BJ (cell line): ENCODE results near the gene CACNA1I. TPM values are rescaled to one million over a fixed set of nuclear protein-coding genes. Genes with fewer than 3 reads are reported as not detected.

Experiments
- CTCF ChIA-PET: fragments of 350-600 bp; formaldehyde crosslinking; extraction: SDS; loops from one replicate; lab custom pipeline; 2021; ENCODE audit warnings: antibody characterized with exemption, inconsistent platforms; lab: Yijun Ruan, JAX
- POLR2A ChIA-PET: fragments of 300-600 bp; sonication (Branson Sonifier 250); formaldehyde crosslinking; extraction: SDS; loops from one replicate; lab custom pipeline; 2021; ENCODE audit warnings: antibody characterized with exemption; lab: Charles Lee
- DNase-seq: peaks from one replicate; pipeline ENCODE4 v3.0.0-alpha.2; 2011; ENCODE audit warnings: low read depth
- H3K27me3 ChIP-seq: 2 replicates; pipeline ENCODE4 v1.6.0; 2011; ENCODE audit warnings: low read length; ENCODE audit not compliant: control insufficient read depth, insufficient read depth
- H3K36me3 ChIP-seq: 2 replicates; pipeline ENCODE4 v1.5.1; 2011; ENCODE audit warnings: low read length; ENCODE audit not compliant: control insufficient read depth, insufficient read depth
- H3K4me3 ChIP-seq: 2 replicates; pipeline ENCODE4 v1.5.1; 2011; ENCODE audit warnings: low read depth, mild to moderate bottlenecking, control low read depth, low read length
- polyA plus RNA-seq: library from polyadenylated mRNA; depleted of rRNA; stranded (reverse); fragments of >200 nt; gene quantifications from 2 replicates; pipeline ENCODE4 v1.2.3, GENCODE V29; 2011
- TF ChIP-seq, protein P1 (sequence below): IDR thresholded peaks from 2 replicates; pipeline ENCODE4 v1.5.1; 2011; ENCODE audit warnings: low read depth, mild to moderate bottlenecking, control low read depth, inconsistent platforms, low read length, moderate library complexity; ENCODE audit not compliant: insufficient read depth

Gene CACNA1I
- polyA plus RNA-seq, 1 experiment: 0.01 TPM

DNA sequence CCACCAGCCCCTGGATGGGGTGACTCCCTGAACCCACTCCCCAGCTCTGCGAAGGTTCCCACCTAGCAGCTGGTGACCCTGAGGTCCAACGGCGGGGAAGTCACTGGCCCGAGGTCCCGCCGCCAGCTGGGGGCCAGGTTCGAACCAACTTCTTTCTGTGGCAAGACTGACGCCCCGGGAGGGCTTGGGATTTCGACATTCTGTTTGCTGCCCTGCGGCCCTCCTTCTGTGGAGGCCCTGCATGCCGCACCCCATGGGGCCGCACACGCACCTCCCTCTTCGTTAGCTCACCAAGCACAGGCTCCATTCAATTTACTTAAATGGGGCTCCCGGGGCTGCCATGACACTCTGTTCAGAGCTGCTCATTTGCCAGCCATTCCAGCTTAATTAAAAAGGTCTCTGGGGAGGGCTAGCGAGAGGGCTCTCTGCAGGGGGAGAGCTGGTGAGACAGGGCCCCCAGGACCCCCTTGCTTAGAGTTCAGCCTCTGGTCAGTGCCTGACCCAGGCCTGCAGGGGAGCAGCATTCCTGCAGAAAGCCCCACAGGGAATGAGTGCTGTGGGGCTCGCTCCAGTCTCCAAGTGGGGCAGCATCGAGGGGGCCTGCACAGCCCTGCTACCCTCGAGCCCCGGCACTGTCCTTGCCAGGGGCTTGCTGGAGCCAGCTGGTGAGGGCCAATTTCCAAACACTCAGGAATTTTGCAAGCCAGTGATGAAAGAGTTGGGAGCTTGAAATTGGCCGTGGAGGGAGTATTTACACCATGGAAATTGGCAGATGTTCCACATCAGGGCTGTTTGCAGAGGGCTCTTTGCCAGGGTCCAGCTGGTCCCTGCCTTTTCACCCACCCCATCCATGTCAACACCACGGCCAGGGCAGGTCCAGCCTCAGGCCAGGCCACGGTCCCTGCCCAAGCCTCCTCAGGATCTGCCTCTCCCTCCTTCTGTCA is 80.8 kb downstream of the CACNA1I start:
- H3K4me3 ChIP-seq: no peak overlapping the region
- TF ChIP-seq, protein P1, sequence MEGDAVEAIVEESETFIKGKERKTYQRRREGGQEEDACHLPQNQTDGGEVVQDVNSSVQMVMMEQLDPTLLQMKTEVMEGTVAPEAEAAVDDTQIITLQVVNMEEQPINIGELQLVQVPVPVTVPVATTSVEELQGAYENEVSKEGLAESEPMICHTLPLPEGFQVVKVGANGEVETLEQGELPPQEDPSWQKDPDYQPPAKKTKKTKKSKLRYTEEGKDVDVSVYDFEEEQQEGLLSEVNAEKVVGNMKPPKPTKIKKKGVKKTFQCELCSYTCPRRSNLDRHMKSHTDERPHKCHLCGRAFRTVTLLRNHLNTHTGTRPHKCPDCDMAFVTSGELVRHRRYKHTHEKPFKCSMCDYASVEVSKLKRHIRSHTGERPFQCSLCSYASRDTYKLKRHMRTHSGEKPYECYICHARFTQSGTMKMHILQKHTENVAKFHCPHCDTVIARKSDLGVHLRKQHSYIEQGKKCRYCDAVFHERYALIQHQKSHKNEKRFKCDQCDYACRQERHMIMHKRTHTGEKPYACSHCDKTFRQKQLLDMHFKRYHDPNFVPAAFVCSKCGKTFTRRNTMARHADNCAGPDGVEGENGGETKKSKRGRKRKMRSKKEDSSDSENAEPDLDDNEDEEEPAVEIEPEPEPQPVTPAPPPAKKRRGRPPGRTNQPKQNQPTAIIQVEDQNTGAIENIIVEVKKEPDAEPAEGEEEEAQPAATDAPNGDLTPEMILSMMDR: no peak
- POLR2A ChIA-PET: no interaction called here
- no peaks in the 10 kb centered on the region for H3K36me3 ChIP-seq
- CTCF ChIA-PET: no interaction called here
- no peak for DNase-seq
- peaks cover 7% of the 10 kb centered on the region for H3K27me3 ChIP-seq

DNA sequence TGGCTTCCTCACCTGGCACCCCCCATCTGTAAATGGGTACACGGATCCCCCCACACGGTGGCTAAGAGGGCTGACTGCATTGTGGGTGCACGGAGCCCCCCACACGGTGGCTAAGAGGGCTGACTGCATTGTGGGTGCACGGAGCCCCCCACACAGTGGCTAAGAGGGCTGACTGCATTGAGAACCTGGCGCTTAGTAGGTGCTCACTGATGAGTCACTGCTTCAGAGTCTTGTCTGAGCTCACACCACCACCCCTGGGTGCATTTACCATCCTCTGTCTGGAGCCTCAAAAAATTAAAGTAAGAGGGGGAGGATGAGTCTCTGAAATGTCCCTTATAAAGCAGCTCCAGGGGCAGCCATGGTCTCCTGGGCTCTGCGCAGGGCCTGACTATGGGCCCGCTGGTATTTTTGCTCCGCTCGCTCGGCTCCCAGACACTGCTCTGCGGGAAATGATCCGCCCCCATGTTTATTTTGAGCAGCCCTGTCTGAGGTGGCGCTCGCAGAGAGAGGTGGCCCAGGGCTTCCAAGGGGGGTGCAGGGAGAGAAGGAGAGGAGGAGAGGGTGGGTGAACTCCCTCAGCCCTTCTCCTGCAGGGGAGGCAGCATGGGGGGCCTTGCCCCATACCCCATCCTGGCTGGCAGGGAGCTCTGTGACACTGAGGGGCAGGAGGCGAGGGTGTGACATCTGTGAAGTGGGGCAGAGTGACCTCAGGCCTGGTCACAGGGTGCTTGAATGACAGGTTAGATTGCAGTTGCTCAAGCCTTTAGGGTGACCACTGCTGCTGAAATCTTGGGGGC is 82.6 kb downstream of the CACNA1I start:
- CTCF ChIA-PET: interaction anchor here (1.1 kb wide), 1 partner anchor 9 kb away, joined by 5 read pairs; no protein-coding TSS in a partner anchor

DNA sequence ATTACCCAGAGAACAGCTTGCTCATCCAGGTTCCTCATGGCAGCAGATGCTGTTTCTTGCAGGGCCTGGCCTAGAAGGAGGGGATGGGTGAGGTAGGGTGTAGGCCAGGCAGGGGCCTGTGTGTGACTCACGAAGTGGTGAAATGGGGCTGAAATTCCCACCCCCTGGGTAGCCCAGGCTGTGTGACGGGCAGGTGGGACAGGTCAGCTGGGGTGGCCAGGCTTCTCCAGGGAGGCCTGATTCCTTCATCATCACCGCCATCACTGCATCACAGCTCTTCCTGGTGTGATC is 83.2 kb downstream of the CACNA1I start:
- Histone ChIP-seq H3K4me3 (no peak overlapping the region), H3K36me3 (no peaks in the 10 kb centered on the region), H3K27me3 (peaks cover 20% of the 10 kb centered on the region)
- ChIA-PET CTCF (interaction anchor here (1.1 kb wide), 1 partner anchor 9 kb away, joined by 5 read pairs; no protein-coding TSS in a partner anchor), POLR2A (no interaction called here)
- no peak for DNase-seq
- TF ChIP-seq, protein P1: no peak

More for the DNA sequence above, 82.6 kb downstream of the CACNA1I start:
- Histone ChIP-seq H3K36me3 (no peaks in the 10 kb centered on the region), H3K27me3 (peaks cover 20% of the 10 kb centered on the region), H3K4me3 (no peak overlapping the region)
- DNase-seq: no peak
- POLR2A ChIA-PET: no interaction called here
- TF ChIP-seq, protein P1: no peak

DNA sequence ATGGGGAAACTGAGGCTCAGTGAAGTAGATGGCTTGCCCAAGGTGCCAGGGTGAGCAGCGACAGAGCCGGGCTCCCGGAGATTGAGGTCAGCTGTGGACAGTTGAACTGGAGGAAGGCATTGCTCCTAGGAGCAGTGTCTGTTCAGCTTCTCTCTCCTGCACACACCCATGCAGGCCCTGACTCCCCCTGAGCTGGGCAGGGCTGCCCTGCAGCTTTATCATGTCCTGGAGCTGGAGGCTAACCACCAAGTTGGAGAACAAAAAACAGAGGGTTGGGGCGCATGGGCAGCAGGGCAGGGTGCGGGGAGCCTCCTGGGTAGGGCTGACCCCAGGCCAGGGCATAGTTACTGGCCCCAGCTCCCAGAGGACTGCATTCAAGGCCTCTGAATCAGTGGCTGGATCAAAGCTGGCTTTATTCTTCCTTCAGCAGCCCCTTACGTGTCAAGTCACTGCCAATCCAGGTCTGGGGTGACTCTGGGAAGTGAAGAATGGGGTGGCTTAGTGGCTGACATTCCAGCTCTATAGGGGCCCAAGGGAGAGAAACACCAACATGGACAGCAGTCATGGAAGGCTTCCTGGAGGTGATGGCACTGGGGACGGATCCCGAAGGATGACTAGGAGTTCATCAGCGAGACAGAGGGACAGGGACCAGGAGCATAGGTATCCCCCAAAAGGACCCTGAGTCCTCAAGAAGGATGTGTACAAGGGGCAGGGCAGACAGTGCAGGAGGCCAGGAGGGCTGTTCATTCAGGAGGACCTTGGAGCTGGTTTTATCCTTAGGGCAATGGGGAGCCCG is 83.8 kb downstream of the CACNA1I start:
- no peaks in the 10 kb centered on the region for H3K36me3 ChIP-seq
- CTCF ChIA-PET: interaction anchor here (1.1 kb wide), 1 partner anchor 10 kb away, joined by 5 read pairs; no protein-coding TSS in a partner anchor
- no peak overlapping the region for H3K4me3 ChIP-seq
- TF ChIP-seq, protein P1: no peak
- DNase-seq: no peak
- H3K27me3 ChIP-seq: peaks cover 20% of the 10 kb centered on the region
- POLR2A ChIA-PET: no interaction called here
